ENCODE measurements around the gene LMBRD1. TPM values are rescaled to one million over a fixed set of nuclear protein-coding genes. Genes with fewer than 3 reads are reported as not detected.
"Not testable (repeated sequence)": the region's sequence is repeated elsewhere in the genome, so short reads cannot be mapped to it uniquely, and the experiment has no call there.

LMBRD1 gene
- polyA plus RNA-seq, 1 donor (not counting 4 experiments of a cell fraction or from before 2014, with no cell fraction given) = 30.1 TPM

- Histone ChIP-seq H3K36me3 (ENCODE audit: control insufficient read depth in 2 of 2, extremely low read depth in 1 of 2, insufficient read depth in 2 of 2, low read length in 2 of 2) (no peaks in the 10 kb centered on the region), H3K9ac (ENCODE audit: control insufficient read depth, extremely low read depth, insufficient read depth, low read length) (no peak overlapping the region), H3K27me3 (ENCODE audit: control insufficient read depth, extremely low read depth, insufficient read depth, low read length) (peaks cover 3% of the 10 kb centered on the region), H3K4me1 (ENCODE audit: control insufficient read depth, extremely low read depth, insufficient read depth, low read length) (no peaks in the 10 kb centered on the region), H2AFZ (ENCODE audit: control insufficient read depth, low read length) (no peak overlapping the region), H3K27ac (ENCODE audit: control insufficient read depth, insufficient read depth, low read length) (no peak overlapping the region), H3K9me1 (ENCODE audit: control insufficient read depth, extremely low read depth, insufficient read depth, low read length) (peaks cover 2% of the 10 kb centered on the region), H3K4me2 (ENCODE audit: control insufficient read depth, extremely low read depth, insufficient read depth, low read depth, low read length) (no peak overlapping the region), H3K79me2 (ENCODE audit: control insufficient read depth, insufficient read depth, low read length) (no peaks in the 10 kb centered on the region), H3K4me3 (ENCODE audit: control insufficient read depth in 2 of 3, extremely low read depth in 1 of 3, insufficient read depth in 2 of 3, low read depth in 1 of 3, low read length in 3 of 3) (no peak overlapping the region), H4K20me1 (ENCODE audit: control insufficient read depth, extremely low read depth, insufficient read depth, low read length) (no peaks in the 10 kb centered on the region), H3K9me3 (ENCODE audit: control insufficient read depth, low read depth, low read length) (no peaks in the 10 kb centered on the region)
- TF ChIP-seq CTCF (optimal IDR thresholded peaks at IDR 0.05 in 1 of 3, IDR thresholded peaks at IDR 0.05 in 1 of 3, conservative IDR thresholded peaks at IDR 0.05 in 1 of 3; ENCODE audit: extremely low read depth in 1 of 3, insufficient read depth in 2 of 3, low read length in 3 of 3) (no peak), EZH2 (IDR thresholded peaks at IDR 0.05; ENCODE audit: low read length) (no peak)
- dilution Hi-C loops (cut with MboI; ENCODE audit: extremely low pct_ligation_motif_present, low sequenced_read_pairs) = no loop called here
- FAIRE-seq (no peak), DNase-seq (ENCODE audit: low read depth, low spot score) (no peak)
Measured at GRCh38 chr6:69827276-69827893, 30.6 kb upstream of the LMBRD1 start.

- no peak overlapping the region for H2AFZ ChIP-seq (ENCODE audit: control insufficient read depth, low read length)
- H4K20me1 ChIP-seq (ENCODE audit: control insufficient read depth, extremely low read depth, insufficient read depth, low read length) = no peaks in the 10 kb centered on the region
- dilution Hi-C loops (cut with MboI; ENCODE audit: extremely low pct_ligation_motif_present, low sequenced_read_pairs) = no loop called here
- H3K9ac ChIP-seq (ENCODE audit: control insufficient read depth, extremely low read depth, insufficient read depth, low read length) = no peak overlapping the region
- H3K79me2 ChIP-seq (ENCODE audit: control insufficient read depth, insufficient read depth, low read length) = no peaks in the 10 kb centered on the region
- DNase-seq (ENCODE audit: low read depth, low spot score) (no peak), FAIRE-seq (no peak)
- peaks cover 3% of the 10 kb centered on the region for H3K27me3 ChIP-seq (ENCODE audit: control insufficient read depth, extremely low read depth, insufficient read depth, low read length)
- no peaks in the 10 kb centered on the region for H3K9me1 ChIP-seq (ENCODE audit: control insufficient read depth, extremely low read depth, insufficient read depth, low read length)
- no peaks in the 10 kb centered on the region for H3K9me3 ChIP-seq (ENCODE audit: control insufficient read depth, low read depth, low read length)
- TF ChIP-seq CTCF (optimal IDR thresholded peaks at IDR 0.05 in 1 of 3, IDR thresholded peaks at IDR 0.05 in 1 of 3, conservative IDR thresholded peaks at IDR 0.05 in 1 of 3; ENCODE audit: extremely low read depth in 1 of 3, insufficient read depth in 2 of 3, low read length in 3 of 3) (no peak), EZH2 (IDR thresholded peaks at IDR 0.05; ENCODE audit: low read length) (no peak)
- H3K4me1 ChIP-seq (ENCODE audit: control insufficient read depth, extremely low read depth, insufficient read depth, low read length) = no peaks in the 10 kb centered on the region
- no peaks in the 10 kb centered on the region for H3K36me3 ChIP-seq (ENCODE audit: control insufficient read depth in 2 of 2, extremely low read depth in 1 of 2, insufficient read depth in 2 of 2, low read length in 2 of 2)
- H3K4me3 ChIP-seq (ENCODE audit: control insufficient read depth in 2 of 3, extremely low read depth in 1 of 3, insufficient read depth in 2 of 3, low read depth in 1 of 3, low read length in 3 of 3) = no peak overlapping the region
- no peak overlapping the region for H3K27ac ChIP-seq (ENCODE audit: control insufficient read depth, insufficient read depth, low read length)
- no peak overlapping the region for H3K4me2 ChIP-seq (ENCODE audit: control insufficient read depth, extremely low read depth, insufficient read depth, low read depth, low read length)
Measured at GRCh38 chr6:69825904-69826303, 29.1 kb upstream of the LMBRD1 start.

GRCh38 chr6:69824355-69824754 lies 27.5 kb upstream of the LMBRD1 start:
- H3K27ac ChIP-seq (ENCODE audit: control insufficient read depth, insufficient read depth, low read length); H3K27me3 ChIP-seq (ENCODE audit: control insufficient read depth, extremely low read depth, insufficient read depth, low read length); H2AFZ ChIP-seq (ENCODE audit: control insufficient read depth, low read length); H3K79me2 ChIP-seq (ENCODE audit: control insufficient read depth, insufficient read depth, low read length); H3K9me1 ChIP-seq (ENCODE audit: control insufficient read depth, extremely low read depth, insufficient read depth, low read length); H3K9me3 ChIP-seq (ENCODE audit: control insufficient read depth, low read depth, low read length); H3K4me2 ChIP-seq (ENCODE audit: control insufficient read depth, extremely low read depth, insufficient read depth, low read depth, low read length); H3K4me3 ChIP-seq (ENCODE audit: control insufficient read depth in 2 of 3, extremely low read depth in 1 of 3, insufficient read depth in 2 of 3, low read depth in 1 of 3, low read length in 3 of 3); DNase-seq (ENCODE audit: low read depth, low spot score); dilution Hi-C loops (cut with MboI; ENCODE audit: extremely low pct_ligation_motif_present, low sequenced_read_pairs); H3K9ac ChIP-seq (ENCODE audit: control insufficient read depth, extremely low read depth, insufficient read depth, low read length); H3K4me1 ChIP-seq (ENCODE audit: control insufficient read depth, extremely low read depth, insufficient read depth, low read length); H3K36me3 ChIP-seq (ENCODE audit: control insufficient read depth in 2 of 2, extremely low read depth in 1 of 2, insufficient read depth in 2 of 2, low read length in 2 of 2); FAIRE-seq; H4K20me1 ChIP-seq (ENCODE audit: control insufficient read depth, extremely low read depth, insufficient read depth, low read length): not testable (repeated sequence)
